ENCODE results near the gene KRTAP1-4.

- no peak for TF ChIP-seq MAX (IDR thresholded peaks at IDR 0.05)
- TF ChIP-seq JUND (IDR thresholded peaks at IDR 0.05; ENCODE audit: low read length) = no peak
- no peak for TF ChIP-seq POLR2A (IDR thresholded peaks at IDR 0.05; ENCODE audit: control extremely low read depth in 1 of 2, low read depth in 2 of 2, low read length in 2 of 2)
- no peak for TF ChIP-seq EP300 (IDR thresholded peaks at IDR 0.05; ENCODE audit: borderline replicate concordance in 1 of 2, low read depth in 2 of 2, low read length in 2 of 2)
- TF ChIP-seq E2F6 (IDR thresholded peaks at IDR 0.05) = no peak
- TF ChIP-seq CREB1 (IDR thresholded peaks at IDR 0.05) = no peak
- TF ChIP-seq CTCF (IDR thresholded peaks at IDR 0.05; ENCODE audit: control extremely low read depth in 1 of 3, insufficient read depth in 1 of 3, low read depth in 1 of 3, low read length in 3 of 3) = no peak
Observed at GRCh38 chr17:40984226-40984625, 45.8 kb downstream of the KRTAP1-4 start, which contains the start of gene KRT40.

All from H1 (cell line).